OCI-LY3 (cell line): ENCODE data around the gene SIRT4.

Experiments
- H2AFZ ChIP-seq: fragments of 200-600, 300-600 bp; shearing (Covaris generic); 2 replicates; pipeline ENCODE4 v1.6.0; 2014; ENCODE audit warnings: antibody characterized with exemption, low read depth, low read length
- H3K27ac ChIP-seq: fragments of 200-600, 300-600 bp; sonication (generic); 2 replicates; pipeline ENCODE4 v1.5.1; 2014; ENCODE audit warnings: mild to moderate bottlenecking, low read length, moderate library complexity, mixed read lengths
- H3K27me3 ChIP-seq: fragments of 200-600, 300-600 bp; sonication (generic); 2 replicates; pipeline ENCODE4 v1.6.1; 2014; ENCODE audit warnings: low read depth, low read length, mixed read lengths
- H3K36me3 ChIP-seq: fragments of 200-600, 300-600 bp; sonication (generic); replicated peaks from 2 replicates; pipeline ENCODE3; 2014; ENCODE audit warnings: low read depth, low read length, mixed read lengths
- H3K4me1 ChIP-seq: fragments of 300-600, 200-600 bp; sonication (generic); 2 replicates; pipeline ENCODE4 v1.6.1; 2014; ENCODE audit warnings: low read length, mixed read lengths
- H3K4me2 ChIP-seq: fragments of 200-600, 300-600 bp; sonication (generic); 2 replicates; pipeline ENCODE4 v1.6.1; 2014; ENCODE audit warnings: low read length, mixed read lengths
- H3K4me3 ChIP-seq: fragments of 300-600, 200-600 bp; sonication (generic); 2 replicates; pipeline ENCODE4 v1.5.1; 2014; ENCODE audit warnings: antibody characterized with exemption, mild to moderate bottlenecking, low read length, moderate library complexity
- H3K79me2 ChIP-seq: fragments of 300-600, 200-600 bp; shearing (Covaris generic); 2 replicates; pipeline ENCODE4 v1.6.1; 2014; ENCODE audit warnings: mild to moderate bottlenecking, low read length, mixed read lengths
- H3K9ac ChIP-seq: fragments of 300-600, 200-600 bp; shearing (Covaris generic); 2 replicates; pipeline ENCODE4 v1.6.0; 2014; ENCODE audit warnings: mild to moderate bottlenecking, low read length, moderate library complexity
- H3K9me3 ChIP-seq: fragments of 200-600, 300-600 bp; shearing (Covaris generic); 2 replicates; pipeline ENCODE4 v1.6.1; 2014; ENCODE audit warnings: low read length, mixed read lengths; ENCODE audit not compliant: insufficient read depth
- H4K20me1 ChIP-seq: fragments of 200-600, 300-600 bp; sonication (generic); 2 replicates; pipeline ENCODE4 v1.6.1; 2016; ENCODE audit warnings: low read length, mixed read lengths; ENCODE audit not compliant: insufficient read depth
- CTCF ChIP-seq: fragments of 200-600, 300-600 bp; sonication (generic); IDR thresholded peaks from 2 replicates; pipeline ENCODE4 v1.5.1; 2014; ENCODE audit warnings: antibody characterized with exemption, low read length, low read depth
- EZH2phosphoT487 ChIP-seq: fragments of 200-600 bp; shearing (Covaris generic); IDR thresholded peaks from 2 replicates; pipeline ENCODE4 v1.6.1; 2018; ENCODE audit warnings: antibody characterized with exemption, mixed run types, low read depth

SIRT4 gene

GRCh38 chr12:120261951-120262851, 39.9 kb upstream of the SIRT4 start:
- Histone ChIP-seq H3K36me3 (no peaks in the 10 kb centered on the region), H4K20me1 (no peaks in the 10 kb centered on the region), H3K4me2 (no peak overlapping the region), H3K9me3 (no peaks in the 10 kb centered on the region), H3K4me3 (no peak overlapping the region), H3K9ac (no peak overlapping the region), H2AFZ (no peak overlapping the region), H3K27ac (no peak overlapping the region), H3K79me2 (no peaks in the 10 kb centered on the region), H3K27me3 (peaks cover 27% of the 10 kb centered on the region), H3K4me1 (peaks cover 15% of the 10 kb centered on the region; the same call in 1 of the 2 replicates)
- no peak for TF ChIP-seq CTCF
- TF ChIP-seq EZH2phosphoT487 = no peak

- Histone ChIP-seq H3K4me2 (no peak overlapping the region), H3K36me3 (no peaks in the 10 kb centered on the region), H3K79me2 (no peaks in the 10 kb centered on the region), H3K4me3 (no peak overlapping the region), H2AFZ (no peak overlapping the region), H3K27ac (no peak overlapping the region), H3K27me3 (peaks cover 27% of the 10 kb centered on the region), H3K4me1 (peaks cover 15% of the 10 kb centered on the region; the same call in 1 of the 2 replicates), H4K20me1 (no peaks in the 10 kb centered on the region), H3K9ac (no peak overlapping the region), H3K9me3 (no peaks in the 10 kb centered on the region)
- TF ChIP-seq CTCF = no peak
- TF ChIP-seq EZH2phosphoT487 = no peak
These were observed 39.0 kb upstream of the SIRT4 start for GRCh38 chr12:120262852-120263747.

GRCh38 chr12:120263748-120264085, 38.4 kb upstream of the SIRT4 start:
- H3K4me3 ChIP-seq = no peak overlapping the region
- peaks cover 27% of the 10 kb centered on the region for H3K27me3 ChIP-seq
- TF ChIP-seq EZH2phosphoT487 (no peak), CTCF (no peak)
- H3K9ac ChIP-seq = no peak overlapping the region
- H3K4me2 ChIP-seq = no peak overlapping the region
- no peaks in the 10 kb centered on the region for H3K36me3 ChIP-seq
- peaks cover 15% of the 10 kb centered on the region; the same call in 1 of the 2 replicates for H3K4me1 ChIP-seq
- no peaks in the 10 kb centered on the region for H3K79me2 ChIP-seq
- H4K20me1 ChIP-seq = no peaks in the 10 kb centered on the region
- H2AFZ ChIP-seq = no peak overlapping the region
- no peaks in the 10 kb centered on the region for H3K9me3 ChIP-seq
- H3K27ac ChIP-seq = no peak overlapping the region
